K562 (cell line): ENCODE results near the gene SMIM35. TPM values are rescaled to one million over a fixed set of nuclear protein-coding genes. Genes with fewer than 3 reads are reported as not detected.

Experiments used
- ARID1B ChIP-seq: fragments of 450-650 bp; IDR thresholded peaks from 2 replicates; pipeline ENCODE4 v1.6.1; 2016; ENCODE audit warnings: antibody characterized with exemption, mild to moderate bottlenecking, inconsistent platforms
- ERF ChIP-seq: fragments of 450-650 bp; formaldehyde crosslinking; IDR thresholded peaks from 2 replicates; pipeline ENCODE4 v1.4.0; 2020; ENCODE audit warnings: mild to moderate bottlenecking, mixed read lengths
- MBD2 ChIP-seq: sonication (generic); IDR thresholded peaks from 2 replicates; pipeline ENCODE4 v1.6.1; 2016; ENCODE audit warnings: low read depth, borderline replicate concordance
- MXI1 ChIP-seq: IDR thresholded peaks from 2 replicates; pipeline ENCODE4 v1.6.1; 2011; ENCODE audit warnings: low read depth, mild to moderate bottlenecking, improper control_type of control experiment, low read length
- MYBL2 ChIP-seq, 2 experiments: fragments of 450-650 bp in 1 of 2; sonication (generic) in 1 of 2; formaldehyde crosslinking in 1 of 2; IDR thresholded peaks; 2 replicates each; pipeline versions ENCODE4 v1.6.1 to v1.8.1; 2017 to 2022; ENCODE audit warnings: borderline replicate concordance in 1 of 2, inconsistent platforms in 1 of 2, low read depth in 1 of 2, mild to moderate bottlenecking in 1 of 2, missing genetic modification reagents in 1 of 2, moderate library complexity in 1 of 2
- NFIX ChIP-seq: fragments of 250-450 bp; sonication (Bioruptor Pico); IDR thresholded peaks from 2 replicates; pipeline ENCODE4 v1.4.0; 2020; ENCODE audit warnings: low read depth, mild to moderate bottlenecking, moderate library complexity
- RNF2 ChIP-seq: sonication (generic); IDR thresholded peaks from 2 replicates; pipeline ENCODE4 v1.6.1; 2016
- SIX5 ChIP-seq, 2 experiments: IDR thresholded peaks; 2 replicates each; pipeline ENCODE4 v1.6.1; 2011; ENCODE audit warnings: low read length in 2 of 2, borderline replicate concordance in 1 of 2, low read depth in 1 of 2, mild to moderate bottlenecking in 1 of 2, moderate library complexity in 1 of 2; ENCODE audit not compliant: insufficient read depth in 1 of 2
- SMAD3 ChIP-seq: fragments of 450-650 bp; formaldehyde crosslinking; conservative IDR thresholded peaks from 2 replicates; pipeline ENCODE4 v1.4.0; 2020; ENCODE audit warnings: mild to moderate bottlenecking
- XRCC3 ChIP-seq: fragments of 450-650 bp; IDR thresholded peaks from 2 replicates; pipeline ENCODE4 v1.6.1; 2017; ENCODE audit warnings: mild to moderate bottlenecking, moderate library complexity
- YY1 ChIP-seq, 3 experiments: IDR thresholded peaks; 2 replicates each; pipeline ENCODE4 v1.6.1; 2011; ENCODE audit warnings: low read length in 2 of 3, mild to moderate bottlenecking in 2 of 3, moderate library complexity in 2 of 3, borderline replicate concordance in 1 of 3, control low read depth in 1 of 3, low read depth in 1 of 3; ENCODE audit not compliant: insufficient read depth in 3 of 3, insufficient replicate concordance in 2 of 3, control insufficient read depth in 1 of 3, insufficient read length in 1 of 3; ENCODE audit errors: extremely low read depth in 1 of 3
- ZNF12 ChIP-seq: sonication (generic); formaldehyde crosslinking; IDR thresholded peaks from 2 replicates; pipeline ENCODE4 v1.4.0; 2020; ENCODE audit warnings: mild to moderate bottlenecking, missing genetic modification reagents
- ZNF431 ChIP-seq: sonication (generic); formaldehyde crosslinking; IDR thresholded peaks from 2 replicates; pipeline ENCODE4 v1.8.0; 2022; ENCODE audit warnings: mild to moderate bottlenecking, missing genetic modification reagents
- ZNF766 ChIP-seq: fragments of 200-800 bp; sonication (Bioruptor generic); conservative IDR thresholded peaks from 2 replicates; pipeline ENCODE4 v1.6.1; 2016; ENCODE audit warnings: missing genetic modification characterization, missing compliant biosample characterization
- polyA plus RNA-seq, 8 experiments: library from polyadenylated mRNA; depleted of rRNA in 4 of 8; stranded (reverse) in 5 of 8; unstranded in 3 of 8; fragments of >200 nt; fragmentation: Nextera tagmentation in 2 of 8; fragmentation: Illumina TruSeq in 1 of 8; extraction: Ambion mirVana in 2 of 8; extraction: Trizol in 1 of 8; gene quantifications; 2 replicates each; pipeline versions ENCODE4 v1.2.1 to v1.2.3, GENCODE V29; 2011 to 2014; ENCODE audit warnings: inconsistent platforms in 1 of 8, missing spikeins in 1 of 8
- total RNA-seq, 7 experiments: library from RNA; depleted of rRNA in 6 of 7; stranded (reverse); fragments of >200 nt in 6 of 7; fragmentation: Illumina TruSeq in 2 of 7; extraction: Trizol in 2 of 7; gene quantifications; 2 replicates each; pipeline versions ENCODE4 v1.2.1 to v1.2.3, GENCODE V29; 2011 to 2021; ENCODE audit warnings: low replicate concordance in 1 of 7
- TF ChIP-seq, protein P1 (sequence below): sonication (generic); formaldehyde crosslinking; IDR thresholded peaks from 2 replicates; pipeline ENCODE4 v1.8.0; 2022; ENCODE audit warnings: mild to moderate bottlenecking, missing genetic modification reagents
- TF ChIP-seq, protein P2 (sequence below): sonication (generic); formaldehyde crosslinking; IDR thresholded peaks from 2 replicates; pipeline ENCODE4 v1.9.0; 2022; ENCODE audit warnings: mild to moderate bottlenecking, missing genetic modification reagents
- TF ChIP-seq, protein P3 (sequence below): sonication (generic); formaldehyde crosslinking; IDR thresholded peaks from 2 replicates; pipeline ENCODE4 v1.8.1; 2023; ENCODE audit warnings: mild to moderate bottlenecking, missing genetic modification reagents
- TF ChIP-seq, protein P4 (sequence below), 3 experiments: IDR thresholded peaks in 2 of 3; conservative IDR thresholded peaks in 1 of 3; 2 replicates each; pipeline ENCODE4 v1.5.1; 2011 to 2012; ENCODE audit warnings: low read length in 3 of 3, mild to moderate bottlenecking in 3 of 3, control low read depth in 2 of 3, improper control_type of control experiment in 1 of 3, inconsistent platforms in 1 of 3, low read depth in 1 of 3, mixed read lengths in 1 of 3, moderate library complexity in 1 of 3; ENCODE audit not compliant: insufficient read depth in 2 of 3

SMIM35 gene
- total and polyA plus RNA-seq, 9 of the 15 experiments (the other 6 are each of a cell fraction or from before 2014, with no cell fraction given) = 0.03 TPM; not detected in 7

DNA sequence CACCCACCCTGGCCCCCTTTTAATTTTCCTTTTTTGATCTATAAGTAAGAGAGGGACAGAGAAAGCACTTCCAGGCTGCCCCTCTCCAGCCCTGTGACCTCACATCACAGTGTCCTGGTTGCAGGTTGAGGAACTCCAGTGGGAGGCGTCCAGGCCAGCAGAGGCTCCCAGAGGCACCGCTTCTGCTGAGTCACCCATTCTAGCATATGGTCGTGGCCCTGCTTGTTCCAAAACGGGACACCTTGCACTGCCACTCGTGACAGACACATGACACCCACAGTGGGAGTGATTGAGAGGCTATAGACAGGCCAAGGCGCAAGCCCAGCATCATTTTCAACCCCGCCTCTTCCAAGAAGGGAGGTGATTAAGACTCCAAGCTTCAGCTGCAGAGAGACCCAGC, 25.9 kb downstream of the SMIM35 start (continued):
- TF ChIP-seq NFIX (CRISPR knock-in tag) (no peak), YY1 (IDR thresholded peaks at IDR 0.05; ENCODE audit: borderline replicate concordance in 1 of 3, control insufficient read depth in 1 of 3, extremely low read depth in 1 of 3, insufficient read depth in 3 of 3, insufficient read length in 1 of 3, insufficient replicate concordance in 2 of 3, low read depth in 1 of 3, low read length in 2 of 3) (no peak), XRCC3 (no peak), MBD2 (no peak), MYBL2 (IDR thresholded peaks at IDR 0.05; ENCODE audit: low read depth) (no peak), MYBL2 (CRISPR knock-in tag; IDR thresholded peaks at IDR 0.05; ENCODE audit: borderline replicate concordance) (no peak), SMAD3 (CRISPR knock-in tag) (no peak), ERF (CRISPR knock-in tag) (no peak), MXI1 (no peak), ZNF12 (CRISPR knock-in tag) (no peak), ZNF766 (CRISPR knock-in tag) (no peak), ZNF431 (CRISPR knock-in tag) (no peak), RNF2 (no peak), ARID1B (peak; percentile 44), SIX5 (IDR thresholded peaks at IDR 0.05; ENCODE audit: borderline replicate concordance in 1 of 2, insufficient read depth in 1 of 2, low read depth in 1 of 2, low read length in 2 of 2) (no peak)
- TF ChIP-seq, protein P1, sequence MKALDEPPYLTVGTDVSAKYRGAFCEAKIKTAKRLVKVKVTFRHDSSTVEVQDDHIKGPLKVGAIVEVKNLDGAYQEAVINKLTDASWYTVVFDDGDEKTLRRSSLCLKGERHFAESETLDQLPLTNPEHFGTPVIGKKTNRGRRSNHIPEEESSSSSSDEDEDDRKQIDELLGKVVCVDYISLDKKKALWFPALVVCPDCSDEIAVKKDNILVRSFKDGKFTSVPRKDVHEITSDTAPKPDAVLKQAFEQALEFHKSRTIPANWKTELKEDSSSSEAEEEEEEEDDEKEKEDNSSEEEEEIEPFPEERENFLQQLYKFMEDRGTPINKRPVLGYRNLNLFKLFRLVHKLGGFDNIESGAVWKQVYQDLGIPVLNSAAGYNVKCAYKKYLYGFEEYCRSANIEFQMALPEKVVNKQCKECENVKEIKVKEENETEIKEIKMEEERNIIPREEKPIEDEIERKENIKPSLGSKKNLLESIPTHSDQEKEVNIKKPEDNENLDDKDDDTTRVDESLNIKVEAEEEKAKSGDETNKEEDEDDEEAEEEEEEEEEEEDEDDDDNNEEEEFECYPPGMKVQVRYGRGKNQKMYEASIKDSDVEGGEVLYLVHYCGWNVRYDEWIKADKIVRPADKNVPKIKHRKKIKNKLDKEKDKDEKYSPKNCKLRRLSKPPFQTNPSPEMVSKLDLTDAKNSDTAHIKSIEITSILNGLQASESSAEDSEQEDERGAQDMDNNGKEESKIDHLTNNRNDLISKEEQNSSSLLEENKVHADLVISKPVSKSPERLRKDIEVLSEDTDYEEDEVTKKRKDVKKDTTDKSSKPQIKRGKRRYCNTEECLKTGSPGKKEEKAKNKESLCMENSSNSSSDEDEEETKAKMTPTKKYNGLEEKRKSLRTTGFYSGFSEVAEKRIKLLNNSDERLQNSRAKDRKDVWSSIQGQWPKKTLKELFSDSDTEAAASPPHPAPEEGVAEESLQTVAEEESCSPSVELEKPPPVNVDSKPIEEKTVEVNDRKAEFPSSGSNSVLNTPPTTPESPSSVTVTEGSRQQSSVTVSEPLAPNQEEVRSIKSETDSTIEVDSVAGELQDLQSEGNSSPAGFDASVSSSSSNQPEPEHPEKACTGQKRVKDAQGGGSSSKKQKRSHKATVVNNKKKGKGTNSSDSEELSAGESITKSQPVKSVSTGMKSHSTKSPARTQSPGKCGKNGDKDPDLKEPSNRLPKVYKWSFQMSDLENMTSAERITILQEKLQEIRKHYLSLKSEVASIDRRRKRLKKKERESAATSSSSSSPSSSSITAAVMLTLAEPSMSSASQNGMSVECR (CRISPR knock-in tag) = no peak
- TF ChIP-seq, protein P2, sequence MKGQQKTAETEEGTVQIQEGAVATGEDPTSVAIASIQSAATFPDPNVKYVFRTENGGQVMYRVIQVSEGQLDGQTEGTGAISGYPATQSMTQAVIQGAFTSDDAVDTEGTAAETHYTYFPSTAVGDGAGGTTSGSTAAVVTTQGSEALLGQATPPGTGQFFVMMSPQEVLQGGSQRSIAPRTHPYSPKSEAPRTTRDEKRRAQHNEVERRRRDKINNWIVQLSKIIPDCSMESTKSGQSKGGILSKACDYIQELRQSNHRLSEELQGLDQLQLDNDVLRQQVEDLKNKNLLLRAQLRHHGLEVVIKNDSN = no peak
- TF ChIP-seq, protein P3, sequence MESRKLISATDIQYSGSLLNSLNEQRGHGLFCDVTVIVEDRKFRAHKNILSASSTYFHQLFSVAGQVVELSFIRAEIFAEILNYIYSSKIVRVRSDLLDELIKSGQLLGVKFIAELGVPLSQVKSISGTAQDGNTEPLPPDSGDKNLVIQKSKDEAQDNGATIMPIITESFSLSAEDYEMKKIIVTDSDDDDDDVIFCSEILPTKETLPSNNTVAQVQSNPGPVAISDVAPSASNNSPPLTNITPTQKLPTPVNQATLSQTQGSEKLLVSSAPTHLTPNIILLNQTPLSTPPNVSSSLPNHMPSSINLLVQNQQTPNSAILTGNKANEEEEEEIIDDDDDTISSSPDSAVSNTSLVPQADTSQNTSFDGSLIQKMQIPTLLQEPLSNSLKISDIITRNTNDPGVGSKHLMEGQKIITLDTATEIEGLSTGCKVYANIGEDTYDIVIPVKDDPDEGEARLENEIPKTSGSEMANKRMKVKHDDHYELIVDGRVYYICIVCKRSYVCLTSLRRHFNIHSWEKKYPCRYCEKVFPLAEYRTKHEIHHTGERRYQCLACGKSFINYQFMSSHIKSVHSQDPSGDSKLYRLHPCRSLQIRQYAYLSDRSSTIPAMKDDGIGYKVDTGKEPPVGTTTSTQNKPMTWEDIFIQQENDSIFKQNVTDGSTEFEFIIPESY (CRISPR knock-in tag) = no peak
- TF ChIP-seq, protein P4, sequence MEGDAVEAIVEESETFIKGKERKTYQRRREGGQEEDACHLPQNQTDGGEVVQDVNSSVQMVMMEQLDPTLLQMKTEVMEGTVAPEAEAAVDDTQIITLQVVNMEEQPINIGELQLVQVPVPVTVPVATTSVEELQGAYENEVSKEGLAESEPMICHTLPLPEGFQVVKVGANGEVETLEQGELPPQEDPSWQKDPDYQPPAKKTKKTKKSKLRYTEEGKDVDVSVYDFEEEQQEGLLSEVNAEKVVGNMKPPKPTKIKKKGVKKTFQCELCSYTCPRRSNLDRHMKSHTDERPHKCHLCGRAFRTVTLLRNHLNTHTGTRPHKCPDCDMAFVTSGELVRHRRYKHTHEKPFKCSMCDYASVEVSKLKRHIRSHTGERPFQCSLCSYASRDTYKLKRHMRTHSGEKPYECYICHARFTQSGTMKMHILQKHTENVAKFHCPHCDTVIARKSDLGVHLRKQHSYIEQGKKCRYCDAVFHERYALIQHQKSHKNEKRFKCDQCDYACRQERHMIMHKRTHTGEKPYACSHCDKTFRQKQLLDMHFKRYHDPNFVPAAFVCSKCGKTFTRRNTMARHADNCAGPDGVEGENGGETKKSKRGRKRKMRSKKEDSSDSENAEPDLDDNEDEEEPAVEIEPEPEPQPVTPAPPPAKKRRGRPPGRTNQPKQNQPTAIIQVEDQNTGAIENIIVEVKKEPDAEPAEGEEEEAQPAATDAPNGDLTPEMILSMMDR (IDR thresholded peaks at IDR 0.05 in 2 of 3, conservative IDR thresholded peaks at IDR 0.05 in 1 of 3; ENCODE audit: insufficient read depth in 2 of 3, low read depth in 1 of 3, low read length in 3 of 3) = peak in 1 of 3 experiments; percentile 17; a peak in 1 of 6 replicates
